DND-41 (cell line): ENCODE measurements around the gene ZNF329.
A peak's percentile ranks its signal among the peaks of the same experiment; 100 is the strongest.

ENCODE experiments used
- ATAC-seq: fragments of 200-7000 bp; cut with Tn5 transposase; 3 replicates; pipeline ENCODE4 v1.9.1; 2021; ENCODE audit warnings: low read depth; ENCODE audit not compliant: insufficient read depth
- DNase-seq: peaks from one replicate; pipeline ENCODE4 v3.0.0-alpha.2; 2020
- H2AFZ ChIP-seq: 2 replicates; pipeline ENCODE4 v1.6.0; 2012; ENCODE audit warnings: low read depth, low read length
- H3K27ac ChIP-seq: 2 replicates; pipeline ENCODE4 v1.5.1; 2012; ENCODE audit warnings: low read length, inconsistent platforms
- H3K27me3 ChIP-seq: fragments of 200-600 bp; sonication (generic); 2 replicates; pipeline ENCODE4 v1.6.0; 2012; ENCODE audit warnings: low read length, mild to moderate bottlenecking, inconsistent platforms; ENCODE audit not compliant: insufficient read depth, poor library complexity
- H3K36me3 ChIP-seq: 2 replicates; pipeline ENCODE4 v1.5.1; 2012; ENCODE audit warnings: low read length, inconsistent platforms; ENCODE audit not compliant: insufficient read depth
- H3K4me1 ChIP-seq: 2 replicates; pipeline ENCODE4 v1.5.1; 2012; ENCODE audit warnings: mild to moderate bottlenecking, low read length; ENCODE audit not compliant: insufficient read depth
- H3K4me2 ChIP-seq: 2 replicates; pipeline ENCODE4 v1.6.0; 2012; ENCODE audit warnings: mild to moderate bottlenecking, moderate library complexity, low read length, inconsistent platforms; ENCODE audit not compliant: insufficient read depth
- H3K4me3 ChIP-seq, 2 experiments: fragments of 200-600 bp in 1 of 2; shearing (Covaris generic) in 1 of 2; 2 replicates each; pipeline ENCODE4 v1.5.1; 2012 to 2016; ENCODE audit warnings: inconsistent platforms in 2 of 2, low read length in 2 of 2, mild to moderate bottlenecking in 2 of 2, low read depth in 1 of 2, moderate library complexity in 1 of 2
- H3K79me2 ChIP-seq: 2 replicates; pipeline ENCODE4 v1.6.0; 2012; ENCODE audit warnings: low read length, inconsistent platforms; ENCODE audit not compliant: insufficient read depth
- H3K9ac ChIP-seq: 2 replicates; pipeline ENCODE4 v1.6.0; 2012; ENCODE audit warnings: low read depth, mild to moderate bottlenecking, inconsistent platforms, low read length, moderate library complexity
- H3K9me3 ChIP-seq: 2 replicates; pipeline ENCODE4 v1.5.1; 2012; ENCODE audit warnings: low read length, moderate library complexity, mild to moderate bottlenecking, inconsistent platforms; ENCODE audit not compliant: insufficient read depth, severe bottlenecking
- H4K20me1 ChIP-seq: 2 replicates; pipeline ENCODE4 v1.6.0; 2012; ENCODE audit warnings: low read length; ENCODE audit not compliant: insufficient read depth
- CTCF ChIP-seq: IDR thresholded peaks from 2 replicates; pipeline ENCODE4 v1.5.1; 2012; ENCODE audit warnings: borderline replicate concordance, low read length, moderate library complexity, mild to moderate bottlenecking; ENCODE audit not compliant: poor library complexity, severe bottlenecking; ENCODE audit errors: extremely low read depth
- EZH2 ChIP-seq: IDR thresholded peaks from 3 replicates; pipeline ENCODE4 v1.6.1; 2012; ENCODE audit warnings: borderline replicate concordance, low read depth, mild to moderate bottlenecking, moderate library complexity, low read length, inconsistent platforms; ENCODE audit not compliant: severe bottlenecking

Gene ZNF329

GRCh38 chr19:58157045-58157728, 6.6 kb upstream of the ZNF329 start:
- Histone ChIP-seq H3K9ac (no peak overlapping the region), H3K4me1 (peaks cover 23% of the 10 kb centered on the region), H3K27me3 (no peaks in the 10 kb centered on the region), H4K20me1 (no peaks in the 10 kb centered on the region), H3K4me2 (no peak overlapping the region), H3K27ac (no peak overlapping the region), H3K4me3 (no peak overlapping the region), H3K9me3 (peaks cover 2% of the 10 kb centered on the region), H3K36me3 (peaks cover 3% of the 10 kb centered on the region; the same call in 1 of the 2 replicates), H3K79me2 (peaks cover 17% of the 10 kb centered on the region), H2AFZ (no peak overlapping the region)
- no peak for DNase-seq
- TF ChIP-seq EZH2 (no peak), CTCF (no peak)
- no peak for ATAC-seq

DNA sequence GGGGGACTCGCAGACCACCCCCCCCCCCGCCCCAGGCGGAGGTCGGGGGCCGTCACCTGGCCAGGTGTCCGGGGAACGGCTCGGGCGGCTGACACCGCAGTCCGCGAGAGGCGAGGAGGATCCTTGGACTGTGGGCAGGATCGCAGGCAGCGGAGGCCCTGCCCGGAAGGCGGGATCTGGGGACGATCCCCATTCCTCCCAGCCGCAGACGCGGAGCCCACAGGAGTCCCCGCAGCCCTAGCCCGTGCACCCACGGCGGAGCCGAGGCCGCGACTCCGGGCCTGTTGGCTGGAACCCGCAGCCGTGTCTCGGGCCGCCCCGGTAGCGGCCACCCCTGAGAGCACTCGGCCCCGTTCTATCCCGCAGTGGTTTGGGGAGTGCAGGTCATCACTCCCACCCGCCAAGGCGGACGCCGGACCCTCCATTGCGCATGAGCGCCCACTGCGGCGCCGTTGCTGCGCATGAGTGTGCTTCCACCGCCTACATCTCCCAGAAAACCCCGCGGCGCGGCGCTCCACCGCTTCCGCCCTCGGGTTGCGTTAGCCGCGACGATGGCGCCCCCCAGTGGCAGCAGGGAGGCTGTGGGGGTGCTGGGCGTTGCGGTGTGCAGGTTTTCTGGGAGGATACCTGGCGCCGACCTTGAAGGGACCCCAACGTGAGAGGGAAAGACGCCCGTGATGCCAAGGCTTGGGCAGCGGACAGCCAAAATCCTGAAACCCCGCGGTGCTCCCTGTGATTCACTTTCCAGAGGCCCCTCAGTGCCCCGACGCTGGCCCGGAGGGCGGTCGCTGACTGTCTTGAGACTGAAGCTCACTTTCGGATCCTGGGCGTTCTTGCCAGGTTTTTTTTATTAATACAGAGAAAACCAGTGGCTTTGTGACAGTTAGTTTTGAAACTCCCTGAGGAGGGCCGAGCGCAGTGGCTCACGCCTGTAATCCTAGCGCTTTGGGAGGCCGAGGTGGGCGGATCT, 4.4 kb upstream of the ZNF329 start:
- H3K9me3 ChIP-seq: peaks cover 2% of the 10 kb centered on the region
- peaks cover 35% of the 10 kb centered on the region for H3K4me1 ChIP-seq
- peak overlapping the region; percentile 53 to 90 for H3K4me3 ChIP-seq
- peak overlapping the region; percentile 84 for H3K27ac ChIP-seq
- peaks cover 30% of the 10 kb centered on the region for H3K79me2 ChIP-seq
- TF ChIP-seq EZH2: no peak
- TF ChIP-seq CTCF: peak; percentile 99
- ATAC-seq: peak; percentile 81
- DNase-seq: peak; percentile 95
- peaks cover 3% of the 10 kb centered on the region; the same call in 1 of the 2 replicates for H3K36me3 ChIP-seq
- H2AFZ ChIP-seq: peak overlapping the region; percentile 94
- no peaks in the 10 kb centered on the region for H3K27me3 ChIP-seq
- H3K9ac ChIP-seq: peak overlapping the region; percentile 82
- H3K4me2 ChIP-seq: peak overlapping the region; percentile 98
- H4K20me1 ChIP-seq: no peaks in the 10 kb centered on the region

GRCh38 chr19:58154287-58154678, 3.7 kb upstream of the ZNF329 start:
- Histone ChIP-seq H3K4me2 (peak overlapping the region; percentile 98), H3K27ac (peak overlapping the region; percentile 84), H3K9me3 (peaks cover 6% of the 10 kb centered on the region), H3K79me2 (peaks cover 37% of the 10 kb centered on the region), H3K4me1 (peaks cover 42% of the 10 kb centered on the region), H2AFZ (peak overlapping the region; percentile 94), H4K20me1 (no peaks in the 10 kb centered on the region), H3K36me3 (peaks cover 4% of the 10 kb centered on the region), H3K27me3 (no peaks in the 10 kb centered on the region), H3K4me3 (peak overlapping the region; percentile 53 to 90), H3K9ac (peak overlapping the region; percentile 82)
- no peak for ATAC-seq
- DNase-seq: no peak
- no peak for TF ChIP-seq CTCF
- no peak for TF ChIP-seq EZH2
